HG03039 (cell line): ENCODE data around the gene CTXN3.

Experiments used
- ATAC-seq: cut with Tn5 transposase; IDR thresholded peaks from one replicate; pipeline ENCODE4 v1.9.1; 2021; ENCODE audit warnings: mild to moderate bottlenecking, moderate library complexity; ENCODE audit not compliant: unreplicated experiment

The CTXN3 gene

GRCh38 chr5:127696683-127697082 lies 47.8 kb downstream of the CTXN3 start:
- ATAC-seq = no peak

- ATAC-seq = no peak
These were observed 49.2 kb downstream of the CTXN3 start for GRCh38 chr5:127697894-127698600.

GRCh38 chr5:127699416-127699815 lies 50.5 kb downstream of the CTXN3 start:
- ATAC-seq = no peak

GRCh38 chr5:127700237-127700766 lies 51.4 kb downstream of the CTXN3 start:
- ATAC-seq = no peak

- no peak for ATAC-seq
These were observed 53.6 kb downstream of the CTXN3 start for GRCh38 chr5:127702434-127702833.

- ATAC-seq = no peak
These were observed 54.2 kb downstream of the CTXN3 start, which contains the start of gene CCDC192 for GRCh38 chr5:127702926-127703561. Gene CCDC192 (plus strand): TSS chr5:127703391. CDS start chr5:127703446, 55 bp downstream.

GRCh38 chr5:127705120-127705892 lies 56.4 kb downstream of the CTXN3 start:
- no peak for ATAC-seq

- ATAC-seq = no peak
These were observed 57.8 kb downstream of the CTXN3 start for GRCh38 chr5:127706691-127707090.

GRCh38 chr5:127707209-127707608 lies 58.3 kb downstream of the CTXN3 start:
- ATAC-seq = no peak
